SK-N-SH (cell line): ENCODE measurements around the gene SLC35B3. TPM values are rescaled to one million over a fixed set of nuclear protein-coding genes. Genes with fewer than 3 reads are reported as not detected.

Experiments used
- CTCF ChIA-PET: fragments of 300-600, 350-600 bp; formaldehyde crosslinking; extraction: SDS; loops from one replicate; lab custom pipeline; 2021; lab: Yijun Ruan, JAX
- POLR2A ChIA-PET: fragments of 350-600 bp; sonication (Branson Sonifier 250); formaldehyde crosslinking; extraction: SDS; loops from one replicate; lab custom pipeline; 2020; ENCODE audit warnings: antibody characterized with exemption, inconsistent platforms; lab: Yijun Ruan, JAX
- DNase-seq: peaks from one replicate; pipeline ENCODE4 v3.0.0; 2012
- H2AFZ ChIP-seq: fragments of 200-600 bp; sonication (generic); 2 replicates; pipeline ENCODE4 v1.8.1; 2016; ENCODE audit warnings: antibody characterized with exemption, mild to moderate bottlenecking, low read depth
- H3F3A ChIP-seq: fragments of 200-600 bp; sonication (generic); replicated peaks from 2 replicates; pipeline ENCODE3; 2016; ENCODE audit warnings: antibody characterized with exemption, mild to moderate bottlenecking; ENCODE audit not compliant: insufficient read depth
- H3K27ac ChIP-seq, 2 experiments: fragments of 200-500 bp in 1 of 2; fragments of 200-600 bp in 1 of 2; sonication (Bioruptor generic) in 1 of 2; sonication (generic), shearing (Covaris generic) in 1 of 2; 2 replicates each; pipeline versions ENCODE4 v1.5.1 to v1.6.1; 2014 to 2016; ENCODE audit warnings: low read depth in 2 of 2, inconsistent platforms in 1 of 2, low read length in 1 of 2, mild to moderate bottlenecking in 1 of 2, mixed read lengths in 1 of 2
- H3K27me3 ChIP-seq: fragments of 200-600 bp; sonication (generic), shearing (Covaris generic); 2 replicates; pipeline ENCODE4 v1.6.1; 2016; ENCODE audit warnings: mixed run types; ENCODE audit not compliant: insufficient read depth
- H3K36me3 ChIP-seq, 2 experiments: fragments of 200-500 bp in 1 of 2; fragments of 200-600 bp in 1 of 2; sonication (Bioruptor generic) in 1 of 2; sonication (generic) in 1 of 2; replicated peaks in 1 of 2; 2 replicates each; pipeline versions ENCODE3 to v1.5.1; 2014 to 2016; ENCODE audit warnings: low read length in 1 of 2, mild to moderate bottlenecking in 1 of 2; ENCODE audit not compliant: insufficient read depth in 2 of 2, control insufficient read depth in 1 of 2
- H3K4me1 ChIP-seq, 2 experiments: fragments of 200-500 bp in 1 of 2; fragments of 200-600 bp in 1 of 2; sonication (Bioruptor generic) in 1 of 2; sonication (generic), shearing (Covaris generic) in 1 of 2; 2 replicates each; pipeline versions ENCODE4 v1.5.1 to v1.6.1; 2014 to 2016; ENCODE audit warnings: low read depth in 1 of 2, low read length in 1 of 2, mixed run types in 1 of 2; ENCODE audit not compliant: insufficient read depth in 2 of 2, control insufficient read depth in 1 of 2
- H3K4me2 ChIP-seq: fragments of 200-600 bp; sonication (generic), shearing (Covaris generic); 2 replicates; pipeline ENCODE4 v1.6.1; 2017; ENCODE audit warnings: mixed run types
- H3K4me3 ChIP-seq, 2 experiments: fragments of 200-500 bp in 1 of 2; fragments of 200-600 bp in 1 of 2; sonication (Bioruptor generic) in 1 of 2; sonication (generic), shearing (Covaris generic) in 1 of 2; 2 replicates each; pipeline versions ENCODE4 v1.5.1 to v1.8.1; 2014 to 2016; ENCODE audit warnings: low read depth in 2 of 2, inconsistent platforms in 1 of 2, low read length in 1 of 2, mild to moderate bottlenecking in 1 of 2, mixed read lengths in 1 of 2, moderate library complexity in 1 of 2
- H3K79me2 ChIP-seq: fragments of 200-600 bp; sonication (generic); 2 replicates; pipeline ENCODE4 v1.8.1; 2017; ENCODE audit warnings: mild to moderate bottlenecking; ENCODE audit not compliant: insufficient read depth
- H3K9ac ChIP-seq: fragments of 200-600 bp; sonication (generic); 2 replicates; pipeline ENCODE4 v1.6.1; 2017; ENCODE audit warnings: mixed run types
- H3K9me2 ChIP-seq: fragments of 200-600 bp; sonication (generic); 2 replicates; pipeline ENCODE4 v1.6.1; 2017; ENCODE audit warnings: mixed run types
- H3K9me3 ChIP-seq: fragments of 200-600 bp; sonication (generic); 2 replicates; pipeline ENCODE4 v1.6.1; 2017; ENCODE audit warnings: mixed run types, mild to moderate bottlenecking, moderate library complexity
- H4K20me1 ChIP-seq: fragments of 200-600 bp; sonication (generic); 2 replicates; pipeline ENCODE4 v1.6.1; 2017; ENCODE audit warnings: mild to moderate bottlenecking, mixed run types; ENCODE audit not compliant: insufficient read depth
- CHD2 ChIP-seq: fragments of 150-350 bp; IDR thresholded peaks from 2 replicates; pipeline ENCODE4 v1.6.1; 2018; ENCODE audit warnings: low read length; ENCODE audit not compliant: partially characterized antibody
- ELF1 ChIP-seq: IDR thresholded peaks from 2 replicates; pipeline ENCODE4 v1.4.0; 2012
- EP300 ChIP-seq, 2 experiments: IDR thresholded peaks; 2 replicates each; pipeline versions ENCODE4 v1.4.0 to v1.6.1; 2012; ENCODE audit warnings: borderline replicate concordance in 1 of 2, low read depth in 1 of 2, low read length in 1 of 2
- FOXM1 ChIP-seq: IDR thresholded peaks from 2 replicates; pipeline ENCODE4 v1.4.0; 2012; ENCODE audit warnings: low read depth, mild to moderate bottlenecking
- GABPA ChIP-seq: IDR thresholded peaks from 2 replicates; pipeline ENCODE4 v1.4.0; 2012; ENCODE audit warnings: low read depth, mild to moderate bottlenecking
- GATA2 ChIP-seq: sonication (generic); formaldehyde crosslinking; IDR thresholded peaks from 2 replicates; pipeline ENCODE4 v1.5.0; 2020; ENCODE audit warnings: mild to moderate bottlenecking, missing genetic modification reagents
- IRF3 ChIP-seq: fragments of 150-350 bp; IDR thresholded peaks from 2 replicates; pipeline ENCODE4 v1.6.1; 2016; ENCODE audit warnings: mild to moderate bottlenecking, low read depth, low read length
- JUND ChIP-seq: IDR thresholded peaks from 2 replicates; pipeline ENCODE4 v1.4.0; 2012
- MAX ChIP-seq: IDR thresholded peaks from 2 replicates; pipeline ENCODE4 v1.4.0; 2012; ENCODE audit warnings: low read depth
- MEF2A ChIP-seq: IDR thresholded peaks from 2 replicates; pipeline ENCODE4 v1.4.0; 2012; ENCODE audit warnings: low read depth, borderline replicate concordance
- NRF1 ChIP-seq: IDR thresholded peaks from 2 replicates; pipeline ENCODE4 v1.6.1; 2012; ENCODE audit warnings: low read depth, mild to moderate bottlenecking, low read length
- PBX3 ChIP-seq: IDR thresholded peaks from 2 replicates; pipeline ENCODE4; 2012
- RAD21 ChIP-seq: IDR thresholded peaks from 2 replicates; pipeline ENCODE4 v1.6.1; 2012; ENCODE audit warnings: mild to moderate bottlenecking, low read length
- REST ChIP-seq: IDR thresholded peaks from 2 replicates; pipeline ENCODE4 v1.6.1; 2012; ENCODE audit warnings: mild to moderate bottlenecking, low read depth, low read length, moderate library complexity
- RFX5 ChIP-seq: IDR thresholded peaks from 2 replicates; pipeline ENCODE4 v1.6.1; 2012; ENCODE audit warnings: mild to moderate bottlenecking, improper control_type of control experiment, low read length
- RXRA ChIP-seq: IDR thresholded peaks from 2 replicates; pipeline ENCODE4 v1.4.0; 2012; ENCODE audit warnings: low read depth, mild to moderate bottlenecking, borderline replicate concordance
- TCF12 ChIP-seq: IDR thresholded peaks from 2 replicates; pipeline ENCODE4 v1.4.0; 2012
- YY1 ChIP-seq: IDR thresholded peaks from 2 replicates; pipeline ENCODE4 v1.4.0; 2012; ENCODE audit warnings: low read depth, mild to moderate bottlenecking
- WGBS: methylation state at CpG from one replicate; pipeline ENCODE4 v1.1.6; 2017; ENCODE audit warnings: low lambda C conversion rate; 5-methylcytosine and 5-hydroxymethylcytosine counted together
- polyA plus RNA-seq, 3 experiments: library from polyadenylated mRNA; depleted of rRNA; stranded (reverse); fragments of >200 nt; gene quantifications; 2 replicates each; pipeline ENCODE4 v1.2.3, GENCODE V29; 2012

SLC35B3 gene
- polyA plus RNA-seq, 1 of the 3 experiments (the other 2 are of a cell fraction) = 11.0 TPM

GRCh38 chr6:8383584-8383983 lies 51.8 kb downstream of the SLC35B3 start:
- Histone ChIP-seq H4K20me1 (no peaks in the 10 kb centered on the region), H3K4me2 (no peak overlapping the region), H3K27ac (no peak overlapping the region), H3K9ac (no peak overlapping the region), H2AFZ (no peak overlapping the region), H3K4me1 (no peaks in the 10 kb centered on the region), H3K4me3 (no peak overlapping the region), H3K79me2 (no peaks in the 10 kb centered on the region), H3K27me3 (no peaks in the 10 kb centered on the region), H3K9me3 (no peaks in the 10 kb centered on the region), H3F3A (no peaks in the 10 kb centered on the region), H3K36me3 (no peaks in the 10 kb centered on the region), H3K9me2 (no peaks in the 10 kb centered on the region)
- WGBS = 39% methylated on average over 2 of the region's 2 CpGs
- no peak for TF ChIP-seq YY1
- no peak for TF ChIP-seq MAX
- no peak for TF ChIP-seq RAD21
- no peak for TF ChIP-seq REST
- ChIA-PET POLR2A (no interaction called here), CTCF (interaction anchor here (1.2 kb wide), 1 partner anchor 12 kb away, joined by 3 read pairs; no protein-coding TSS in a partner anchor)
- DNase-seq = no peak

GRCh38 chr6:8382434-8382833 lies 52.9 kb downstream of the SLC35B3 start:
- POLR2A ChIA-PET = no interaction called here

More at GRCh38 chr6:8382434-8382833, 52.9 kb downstream of the SLC35B3 start:
- Histone ChIP-seq H3K79me2 (no peaks in the 10 kb centered on the region), H3K27ac (no peak overlapping the region), H3K4me2 (no peak overlapping the region), H3K9ac (no peak overlapping the region), H3K9me3 (no peaks in the 10 kb centered on the region), H3K4me1 (no peaks in the 10 kb centered on the region), H3K36me3 (no peaks in the 10 kb centered on the region), H2AFZ (no peak overlapping the region), H4K20me1 (no peaks in the 10 kb centered on the region), H3K4me3 (no peak overlapping the region), H3K9me2 (no peaks in the 10 kb centered on the region), H3K27me3 (no peaks in the 10 kb centered on the region), H3F3A (no peaks in the 10 kb centered on the region)
- DNase-seq = no peak
- WGBS = 12% methylated on average over 1 of the region's 1 CpG
- TF ChIP-seq FOXM1 = no peak
- TF ChIP-seq IRF3 = no peak
- no peak for TF ChIP-seq JUND
- no peak for TF ChIP-seq TCF12
- no peak for TF ChIP-seq GATA2 (CRISPR knock-in tag)
- no peak for TF ChIP-seq REST
- no peak for TF ChIP-seq CHD2
- TF ChIP-seq RFX5 = no peak
- no peak for TF ChIP-seq GABPA
- no peak for TF ChIP-seq RXRA
- TF ChIP-seq EP300 (IDR thresholded peaks at IDR 0.05; ENCODE audit: borderline replicate concordance in 1 of 2, low read depth in 1 of 2, low read length in 1 of 2) = no peak
- TF ChIP-seq MEF2A = no peak
- no peak for TF ChIP-seq ELF1
- TF ChIP-seq NRF1 = no peak
- no peak for TF ChIP-seq PBX3
- CTCF ChIA-PET = interaction anchor here (0.6 kb wide), 1 partner anchor 145 kb away, joined by 3 read pairs; no protein-coding TSS in a partner anchor
